K562 (cell line): ENCODE measurements around the gene NLRP4. TPM values are rescaled to one million over a fixed set of nuclear protein-coding genes. Genes with fewer than 3 reads are reported as not detected.

ENCODE experiments used
- ATAC-seq: fragments of 200-7000 bp; cut with Tn5 transposase; 3 replicates; pipeline ENCODE4 v1.9.1; 2020; ENCODE audit warnings: moderate library complexity
- BruUV-seq: library from RNA; stranded (reverse); fragments of 400-500 nt; replicated peaks from 2 replicates; lab custom pipeline; 2021; lab: Mats Ljungman, UMichigan
- CTCF ChIA-PET: fragments of 300-600 bp; formaldehyde crosslinking; extraction: SDS; loops from one replicate; lab custom pipeline; 2021; ENCODE audit warnings: low intra/inter-chr PET ratio; lab: Yijun Ruan, JAX
- POLR2A ChIA-PET: fragments of 300-600, 350-650 bp; sonication (Branson Sonifier 250); formaldehyde crosslinking; extraction: SDS; loops from one replicate; lab custom pipeline; 2021; ENCODE audit warnings: antibody characterized with exemption, inconsistent platforms; lab: Yijun Ruan, JAX
- DNase-seq, 4 experiments: peaks; one replicate each; pipeline versions ENCODE4 v3.0.0 to v3.0.0-alpha.2; 2011 to 2018; ENCODE audit warnings: low spot score in 3 of 4, mixed read lengths in 3 of 4; ENCODE audit errors: extremely low read depth in 1 of 4
- FAIRE-seq: peaks from 2 replicates; lab custom pipeline; 2011; peaks lifted over from hg19 to GRCh38; lab: Jason Lieb, UNC
- H2AFZ ChIP-seq: 2 replicates; pipeline ENCODE4 v1.6.0; 2011; ENCODE audit warnings: low read depth, low read length, control low read depth, inconsistent platforms
- H3K27ac ChIP-seq: fragments of 200-600 bp; 3 replicates; pipeline ENCODE4 v1.8.0; 2011; ENCODE audit warnings: low read depth, mild to moderate bottlenecking, control low read depth, inconsistent platforms, low read length, moderate library complexity, mixed read lengths; ENCODE audit errors: extremely low read depth
- H3K27me3 ChIP-seq, 2 experiments: fragments of 300-600 bp in 1 of 2; 2 replicates in 1 of 2; 3 replicates in 1 of 2; pipeline versions ENCODE4 v1.6.0 to v1.8.0; 2011; ENCODE audit warnings: inconsistent platforms in 2 of 2, low read length in 2 of 2, mild to moderate bottlenecking in 1 of 2, mixed read lengths in 1 of 2, moderate library complexity in 1 of 2; ENCODE audit not compliant: control insufficient read depth in 2 of 2, insufficient read depth in 2 of 2
- H3K36me3 ChIP-seq: fragments of 300-600 bp; 3 replicates; pipeline ENCODE4 v1.8.0; 2011; ENCODE audit warnings: mild to moderate bottlenecking, low read length, inconsistent platforms; ENCODE audit not compliant: control insufficient read depth, insufficient read depth
- H3K4me1 ChIP-seq, 2 experiments: fragments of 200-600 bp in 1 of 2; replicated peaks in 1 of 2; 2 replicates in 1 of 2; 3 replicates in 1 of 2; pipeline versions ENCODE4 v1.5.1 to v1.8.0; 2011; ENCODE audit warnings: inconsistent platforms in 2 of 2, low read length in 2 of 2, mild to moderate bottlenecking in 1 of 2, mixed read lengths in 1 of 2, moderate library complexity in 1 of 2; ENCODE audit not compliant: control insufficient read depth in 2 of 2, insufficient read depth in 2 of 2
- H3K4me2 ChIP-seq: 2 replicates; pipeline ENCODE4 v1.6.1; 2011; ENCODE audit warnings: low read length, control low read depth, inconsistent platforms, mixed read lengths; ENCODE audit not compliant: insufficient read depth
- H3K4me3 ChIP-seq: fragments of 200-600 bp; sonication (generic), shearing (Covaris generic); 2 replicates; pipeline ENCODE4 v1.5.1; 2016; ENCODE audit warnings: control low read depth, inconsistent platforms
- H3K79me2 ChIP-seq: fragments of 200-600 bp; 3 replicates; pipeline ENCODE4 v1.8.0; 2011; ENCODE audit warnings: low read length, inconsistent platforms; ENCODE audit not compliant: control insufficient read depth, insufficient read depth
- H3K9ac ChIP-seq, 2 experiments: 2 replicates each; pipeline versions ENCODE4 v1.6.0 to v1.6.1; 2011; ENCODE audit warnings: low read depth in 2 of 2, low read length in 2 of 2, control low read depth in 1 of 2, inconsistent platforms in 1 of 2, mild to moderate bottlenecking in 1 of 2, mixed read lengths in 1 of 2; ENCODE audit not compliant: insufficient read depth in 1 of 2
- H3K9me1 ChIP-seq: one replicate; pipeline ENCODE4 v1.6.0; 2011; ENCODE audit warnings: inconsistent platforms, mild to moderate bottlenecking, low read length, moderate library complexity; ENCODE audit not compliant: control insufficient read depth, insufficient read depth
- H3K9me3 ChIP-seq: replicated peaks from 2 replicates; pipeline ENCODE4 v1.5.1; 2011; ENCODE audit warnings: low read depth, low read length, inconsistent platforms; ENCODE audit not compliant: control insufficient read depth, insufficient read depth
- H4K20me1 ChIP-seq: replicated peaks from 2 replicates; pipeline ENCODE4 v1.6.1; 2011; ENCODE audit warnings: low read length, inconsistent platforms, mixed read lengths; ENCODE audit not compliant: control insufficient read depth, insufficient read depth
- NFXL1 ChIP-seq: fragments of 450-650 bp; formaldehyde crosslinking; IDR thresholded peaks from 2 replicates; pipeline ENCODE4 v1.4.0; 2021; ENCODE audit warnings: mild to moderate bottlenecking
- NR1H2 ChIP-seq: sonication (generic); formaldehyde crosslinking; IDR thresholded peaks from 2 replicates; pipeline ENCODE4 v1.4.0; 2020; ENCODE audit warnings: mild to moderate bottlenecking, missing genetic modification reagents
- PCBP1 ChIP-seq: fragments of 200-400 bp; formaldehyde crosslinking; IDR thresholded peaks from 2 replicates; pipeline ENCODE4 v1.6.1; 2018; ENCODE audit warnings: mild to moderate bottlenecking, low read depth, low read length; ENCODE audit not compliant: poor library complexity, severe bottlenecking
- SMARCA4 ChIP-seq: fragments of 450-650 bp; IDR thresholded peaks from 2 replicates; pipeline ENCODE4 v1.6.1; 2016
- TEAD2 ChIP-seq: fragments of 450-650 bp; IDR thresholded peaks from 2 replicates; pipeline ENCODE4 v1.6.1; 2016; ENCODE audit warnings: missing genetic modification characterization, control low read depth, missing compliant biosample characterization
- YBX1 ChIP-seq: fragments of 450-650 bp; IDR thresholded peaks from 2 replicates; pipeline ENCODE4 v1.7.1; 2016; ENCODE audit warnings: mild to moderate bottlenecking
- WGBS: fragments of 100-300 bp; shearing (Covaris generic); methylation state at CpG from one replicate; pipeline ENCODE4 v1.1.6; 2016; ENCODE audit warnings: low coverage, mixed read lengths; ENCODE audit not compliant: insufficient coverage; ENCODE audit errors: missing lambda C conversion rate; 5-methylcytosine and 5-hydroxymethylcytosine counted together
- in situ Hi-C: fragments of 300-500 bp; cut with MboI; formaldehyde crosslinking; loops from 4 replicates; pipeline ENCODE4 v1.15.0; 2018; ENCODE audit warnings: inconsistent platforms, mixed read lengths
- intact Hi-C: fragments of 100-400 bp; cut with micrococcal nuclease; formaldehyde crosslinking; loops from 2 replicates; pipeline ENCODE4 v1.14.2; 2022
- polyA plus RNA-seq, 8 experiments: library from polyadenylated mRNA; depleted of rRNA in 4 of 8; stranded (reverse) in 5 of 8; unstranded in 3 of 8; fragments of >200 nt; fragmentation: Nextera tagmentation in 2 of 8; fragmentation: Illumina TruSeq in 1 of 8; extraction: Ambion mirVana in 2 of 8; extraction: Trizol in 1 of 8; gene quantifications; 2 replicates each; pipeline versions ENCODE4 v1.2.1 to v1.2.3, GENCODE V29; 2011 to 2014; ENCODE audit warnings: inconsistent platforms in 1 of 8, missing spikeins in 1 of 8
- total RNA-seq, 7 experiments: library from RNA; depleted of rRNA in 6 of 7; stranded (reverse); fragments of >200 nt in 6 of 7; fragmentation: Illumina TruSeq in 2 of 7; extraction: Trizol in 2 of 7; gene quantifications; 2 replicates each; pipeline versions ENCODE4 v1.2.1 to v1.2.3, GENCODE V29; 2011 to 2021; ENCODE audit warnings: low replicate concordance in 1 of 7
- TF ChIP-seq, protein P1 (sequence below): sonication (generic); formaldehyde crosslinking; IDR thresholded peaks from 2 replicates; pipeline ENCODE4 v1.8.1; 2023; ENCODE audit warnings: mild to moderate bottlenecking, missing genetic modification reagents
- TF ChIP-seq, protein P2 (sequence below): fragments of 450-650 bp; formaldehyde crosslinking; IDR thresholded peaks from 2 replicates; pipeline ENCODE4 v1.4.0; 2020; ENCODE audit warnings: mild to moderate bottlenecking, moderate library complexity

NLRP4 gene
- total and polyA plus RNA-seq, 9 of the 15 experiments (the other 6 are each of a cell fraction or from before 2014, with no cell fraction given) = 0.03 to 0.14 (median 0.05) TPM; not detected in 3

DNA sequence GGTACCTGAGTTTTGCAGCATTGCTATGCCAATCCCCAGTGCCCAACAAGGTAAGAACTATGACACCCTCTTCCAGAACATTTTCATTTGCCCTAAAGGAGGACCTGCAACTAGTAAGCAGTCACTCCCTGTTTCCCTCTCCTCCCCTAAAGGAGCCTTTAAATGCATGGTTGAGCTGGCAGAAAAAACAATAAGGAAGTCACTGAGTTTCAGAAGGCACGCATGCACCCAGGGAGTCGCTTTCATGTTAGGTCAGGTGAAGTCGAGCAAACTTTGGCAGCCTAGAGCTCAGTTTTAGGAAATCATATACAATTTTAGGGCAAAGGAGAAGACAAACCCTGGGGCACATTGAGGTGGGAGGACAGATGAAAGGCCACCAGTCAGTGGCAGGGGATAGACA is 16.3 kb upstream of the NLRP4 start:
- ChIA-PET CTCF (no interaction called here), POLR2A (interaction anchor here (0.7 kb wide), 1 partner anchor 39 kb away, joined by 5 read pairs; no protein-coding TSS in a partner anchor)
- H3K9me1 ChIP-seq = no peaks in the 10 kb centered on the region
- peaks cover 3% of the 10 kb centered on the region in 2 experiments; a peak in 1 of 5 replicates for H3K27me3 ChIP-seq
- intact Hi-C loops = no loop called here
- H2AFZ ChIP-seq = no peak overlapping the region
- no peaks in the 10 kb centered on the region for H3K36me3 ChIP-seq
- H3K9me3 ChIP-seq = no peaks in the 10 kb centered on the region
- H3K27ac ChIP-seq = no peak overlapping the region
- FAIRE-seq (no peak), DNase-seq (no peak), ATAC-seq (no peak)
- WGBS = 3% methylated on average over 3 of the region's 3 CpGs
- H4K20me1 ChIP-seq = no peaks in the 10 kb centered on the region
- no peaks in the 10 kb centered on the region for H3K79me2 ChIP-seq
- no peak overlapping the region for H3K4me2 ChIP-seq
- H3K4me3 ChIP-seq = no peak overlapping the region
- no peak overlapping the region for H3K9ac ChIP-seq
- H3K4me1 ChIP-seq = no peaks in the 10 kb centered on the region
- BruUV-seq = no TSS peak
- in situ Hi-C loops = no loop called here
- TF ChIP-seq, protein P1, sequence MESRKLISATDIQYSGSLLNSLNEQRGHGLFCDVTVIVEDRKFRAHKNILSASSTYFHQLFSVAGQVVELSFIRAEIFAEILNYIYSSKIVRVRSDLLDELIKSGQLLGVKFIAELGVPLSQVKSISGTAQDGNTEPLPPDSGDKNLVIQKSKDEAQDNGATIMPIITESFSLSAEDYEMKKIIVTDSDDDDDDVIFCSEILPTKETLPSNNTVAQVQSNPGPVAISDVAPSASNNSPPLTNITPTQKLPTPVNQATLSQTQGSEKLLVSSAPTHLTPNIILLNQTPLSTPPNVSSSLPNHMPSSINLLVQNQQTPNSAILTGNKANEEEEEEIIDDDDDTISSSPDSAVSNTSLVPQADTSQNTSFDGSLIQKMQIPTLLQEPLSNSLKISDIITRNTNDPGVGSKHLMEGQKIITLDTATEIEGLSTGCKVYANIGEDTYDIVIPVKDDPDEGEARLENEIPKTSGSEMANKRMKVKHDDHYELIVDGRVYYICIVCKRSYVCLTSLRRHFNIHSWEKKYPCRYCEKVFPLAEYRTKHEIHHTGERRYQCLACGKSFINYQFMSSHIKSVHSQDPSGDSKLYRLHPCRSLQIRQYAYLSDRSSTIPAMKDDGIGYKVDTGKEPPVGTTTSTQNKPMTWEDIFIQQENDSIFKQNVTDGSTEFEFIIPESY = no peak
- TF ChIP-seq NFXL1 (CRISPR knock-in tag) = no peak
- TF ChIP-seq NR1H2 (CRISPR knock-in tag) = no peak
- TF ChIP-seq, protein P2, sequence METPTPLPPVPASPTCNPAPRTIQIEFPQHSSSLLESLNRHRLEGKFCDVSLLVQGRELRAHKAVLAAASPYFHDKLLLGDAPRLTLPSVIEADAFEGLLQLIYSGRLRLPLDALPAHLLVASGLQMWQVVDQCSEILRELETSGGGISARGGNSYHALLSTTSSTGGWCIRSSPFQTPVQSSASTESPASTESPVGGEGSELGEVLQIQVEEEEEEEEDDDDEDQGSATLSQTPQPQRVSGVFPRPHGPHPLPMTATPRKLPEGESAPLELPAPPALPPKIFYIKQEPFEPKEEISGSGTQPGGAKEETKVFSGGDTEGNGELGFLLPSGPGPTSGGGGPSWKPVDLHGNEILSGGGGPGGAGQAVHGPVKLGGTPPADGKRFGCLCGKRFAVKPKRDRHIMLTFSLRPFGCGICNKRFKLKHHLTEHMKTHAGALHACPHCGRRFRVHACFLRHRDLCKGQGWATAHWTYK (CRISPR knock-in tag) = no peak
- TF ChIP-seq YBX1 = no peak
- no peak for TF ChIP-seq SMARCA4
- no peak for TF ChIP-seq PCBP1
- no peak for TF ChIP-seq TEAD2 (tag)
